ENCODE data around the gene RBM33.

DNA sequence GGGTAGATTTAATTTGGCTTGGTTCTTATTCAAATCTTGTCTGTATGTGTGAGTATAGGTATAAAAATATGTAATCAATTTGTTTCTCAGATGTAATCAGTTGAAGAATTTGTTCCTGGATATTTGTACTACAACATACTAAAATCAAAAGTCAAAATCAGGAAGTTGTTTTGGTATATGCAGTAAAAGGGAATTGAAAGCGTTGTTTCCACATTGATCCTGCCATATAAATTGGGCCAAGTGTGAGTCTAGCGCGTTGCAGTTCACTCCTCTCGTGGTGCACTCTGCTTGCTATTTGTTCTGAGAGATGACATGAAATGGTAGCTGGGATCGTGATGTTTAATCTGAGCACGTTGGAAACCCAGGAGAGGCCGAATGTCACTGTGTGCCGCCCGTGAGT lies 111.9 kb downstream of the RBM33 start:
- TF ChIP-seq RAD21 (conservative IDR thresholded peaks at IDR 0.05 in 1 of 2, IDR thresholded peaks at IDR 0.05 in 1 of 2) (no peak), MYC (IDR thresholded peaks at IDR 0.05; ENCODE audit: borderline replicate concordance, low read length) (no peak), RFX5 (IDR thresholded peaks at IDR 0.05) (no peak), HOXB5 (CRISPR knock-in tag; IDR thresholded peaks at IDR 0.05) (no peak), HOXA7 (CRISPR knock-in tag; IDR thresholded peaks at IDR 0.05) (no peak), RNF2 (IDR thresholded peaks at IDR 0.05; ENCODE audit: borderline replicate concordance, low read depth) (no peak), POLR2A (IDR thresholded peaks at IDR 0.05; ENCODE audit: low read length) (no peak), RCOR1 (IDR thresholded peaks at IDR 0.05; ENCODE audit: low read depth, low read length) (no peak), HDAC2 (IDR thresholded peaks at IDR 0.05) (no peak)
- TF ChIP-seq, protein P1, sequence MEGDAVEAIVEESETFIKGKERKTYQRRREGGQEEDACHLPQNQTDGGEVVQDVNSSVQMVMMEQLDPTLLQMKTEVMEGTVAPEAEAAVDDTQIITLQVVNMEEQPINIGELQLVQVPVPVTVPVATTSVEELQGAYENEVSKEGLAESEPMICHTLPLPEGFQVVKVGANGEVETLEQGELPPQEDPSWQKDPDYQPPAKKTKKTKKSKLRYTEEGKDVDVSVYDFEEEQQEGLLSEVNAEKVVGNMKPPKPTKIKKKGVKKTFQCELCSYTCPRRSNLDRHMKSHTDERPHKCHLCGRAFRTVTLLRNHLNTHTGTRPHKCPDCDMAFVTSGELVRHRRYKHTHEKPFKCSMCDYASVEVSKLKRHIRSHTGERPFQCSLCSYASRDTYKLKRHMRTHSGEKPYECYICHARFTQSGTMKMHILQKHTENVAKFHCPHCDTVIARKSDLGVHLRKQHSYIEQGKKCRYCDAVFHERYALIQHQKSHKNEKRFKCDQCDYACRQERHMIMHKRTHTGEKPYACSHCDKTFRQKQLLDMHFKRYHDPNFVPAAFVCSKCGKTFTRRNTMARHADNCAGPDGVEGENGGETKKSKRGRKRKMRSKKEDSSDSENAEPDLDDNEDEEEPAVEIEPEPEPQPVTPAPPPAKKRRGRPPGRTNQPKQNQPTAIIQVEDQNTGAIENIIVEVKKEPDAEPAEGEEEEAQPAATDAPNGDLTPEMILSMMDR (IDR thresholded peaks at IDR 0.05) = no peak
- TF ChIP-seq, protein P2, sequence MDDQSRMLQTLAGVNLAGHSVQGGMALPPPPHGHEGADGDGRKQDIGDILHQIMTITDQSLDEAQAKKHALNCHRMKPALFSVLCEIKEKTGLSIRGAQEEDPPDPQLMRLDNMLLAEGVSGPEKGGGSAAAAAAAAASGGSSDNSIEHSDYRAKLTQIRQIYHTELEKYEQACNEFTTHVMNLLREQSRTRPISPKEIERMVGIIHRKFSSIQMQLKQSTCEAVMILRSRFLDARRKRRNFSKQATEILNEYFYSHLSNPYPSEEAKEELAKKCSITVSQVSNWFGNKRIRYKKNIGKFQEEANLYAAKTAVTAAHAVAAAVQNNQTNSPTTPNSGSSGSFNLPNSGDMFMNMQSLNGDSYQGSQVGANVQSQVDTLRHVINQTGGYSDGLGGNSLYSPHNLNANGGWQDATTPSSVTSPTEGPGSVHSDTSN (IDR thresholded peaks at IDR 0.05) = no peak

All from A549 (cell line).